ENCODE measurements around the gene TUSC2. TPM values are rescaled to one million over a fixed set of nuclear protein-coding genes. Genes with fewer than 3 reads are reported as not detected.
A peak's percentile ranks its signal among the peaks of the same experiment; 100 is the strongest.

The TUSC2 gene
- total and polyA plus RNA-seq, 10 of the 15 experiments (the other 5 are each of a cell fraction or from before 2014, with no cell fraction given): 4.0 to 73.8 (median 34.3) TPM

DNA sequence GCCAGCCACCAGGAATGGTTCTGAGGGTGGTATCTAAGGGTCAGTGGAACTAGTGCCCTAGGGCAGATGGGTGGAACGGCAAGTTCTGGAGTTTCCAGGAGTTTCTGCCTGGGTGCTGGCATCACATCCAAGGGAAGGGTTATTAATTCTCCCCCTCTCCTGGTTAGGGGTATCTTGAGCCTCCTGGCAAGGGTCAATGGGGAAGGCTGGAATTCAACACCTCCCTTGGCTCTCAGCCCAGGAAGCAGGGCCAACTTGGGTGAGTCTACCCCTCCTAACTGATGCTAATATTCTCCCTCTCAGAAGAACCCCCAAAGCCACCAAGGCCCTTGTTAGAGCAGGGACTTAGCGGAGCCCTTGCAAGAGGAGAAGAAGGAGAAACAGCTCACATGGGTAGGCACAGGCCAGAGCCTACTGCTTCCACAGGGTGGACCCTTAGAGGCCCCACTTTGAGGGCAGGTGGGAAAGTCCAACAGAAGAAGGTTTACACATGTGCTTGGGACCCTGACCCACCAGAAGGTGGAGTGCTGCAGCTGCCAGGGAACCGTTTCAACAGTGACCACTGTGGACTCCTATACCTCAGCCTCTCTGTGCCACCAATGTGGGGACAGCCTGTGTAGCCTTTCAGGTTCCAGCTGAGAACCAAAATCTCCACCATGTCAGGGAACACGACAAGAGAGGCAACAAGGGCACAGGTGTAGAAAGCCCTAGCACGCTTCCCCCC is 28.0 kb upstream of the TUSC2 start (continued):
- TF ChIP-seq, protein P1, sequence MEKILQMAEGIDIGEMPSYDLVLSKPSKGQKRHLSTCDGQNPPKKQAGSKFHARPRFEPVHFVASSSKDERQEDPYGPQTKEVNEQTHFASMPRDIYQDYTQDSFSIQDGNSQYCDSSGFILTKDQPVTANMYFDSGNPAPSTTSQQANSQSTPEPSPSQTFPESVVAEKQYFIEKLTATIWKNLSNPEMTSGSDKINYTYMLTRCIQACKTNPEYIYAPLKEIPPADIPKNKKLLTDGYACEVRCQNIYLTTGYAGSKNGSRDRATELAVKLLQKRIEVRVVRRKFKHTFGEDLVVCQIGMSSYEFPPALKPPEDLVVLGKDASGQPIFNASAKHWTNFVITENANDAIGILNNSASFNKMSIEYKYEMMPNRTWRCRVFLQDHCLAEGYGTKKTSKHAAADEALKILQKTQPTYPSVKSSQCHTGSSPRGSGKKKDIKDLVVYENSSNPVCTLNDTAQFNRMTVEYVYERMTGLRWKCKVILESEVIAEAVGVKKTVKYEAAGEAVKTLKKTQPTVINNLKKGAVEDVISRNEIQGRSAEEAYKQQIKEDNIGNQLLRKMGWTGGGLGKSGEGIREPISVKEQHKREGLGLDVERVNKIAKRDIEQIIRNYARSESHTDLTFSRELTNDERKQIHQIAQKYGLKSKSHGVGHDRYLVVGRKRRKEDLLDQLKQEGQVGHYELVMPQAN (conservative IDR thresholded peaks at IDR 0.05): no peak
- TF ChIP-seq FOXM1 (IDR thresholded peaks at IDR 0.05; ENCODE audit: low read depth, low read length) (no peak), ASH2L (IDR thresholded peaks at IDR 0.05; ENCODE audit: borderline replicate concordance, low read depth) (no peak), CBFB (IDR thresholded peaks at IDR 0.05; ENCODE audit: low read depth) (no peak), NBN (IDR thresholded peaks at IDR 0.05) (no peak)

DNA sequence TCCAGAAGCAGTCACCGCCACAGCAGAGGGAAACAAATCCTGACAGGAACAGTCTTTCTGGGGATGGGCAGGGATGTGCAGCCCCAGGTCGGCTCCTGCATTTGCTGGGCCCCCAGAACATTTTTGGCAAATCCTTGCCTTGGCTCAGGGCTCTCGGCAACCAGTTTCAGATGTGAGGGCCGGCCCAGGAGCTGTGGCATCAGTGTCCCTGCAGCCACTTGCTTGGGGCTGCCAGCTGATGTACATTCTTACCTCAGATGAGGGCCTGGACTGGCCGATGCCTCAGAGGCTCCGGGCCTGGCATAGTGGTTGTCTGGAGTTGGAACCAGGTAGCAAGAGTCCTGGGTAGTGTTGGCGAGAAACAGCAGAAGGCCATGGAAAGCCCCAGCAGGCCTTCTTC is 26.8 kb upstream of the TUSC2 start:
- intact Hi-C loops (cut with micrococcal nuclease; ENCODE audit: unreplicated experiment): no loop called here
- ATAC-seq: no peak

More for the DNA sequence above, 26.8 kb upstream of the TUSC2 start:
- Histone ChIP-seq H3K27ac (ENCODE audit: control insufficient read depth, insufficient read depth) (no peak overlapping the region), H3K9me3 (replicated peaks; ENCODE audit: control insufficient read depth, insufficient read depth, low read length) (no peaks in the 10 kb centered on the region), H2AFZ (ENCODE audit: control insufficient read depth, low read depth, low read length) (no peak overlapping the region), H3K4me3 (no peak overlapping the region), H3K4me2 (ENCODE audit: control insufficient read depth, insufficient read depth) (no peak overlapping the region), H3K27me3 (replicated peaks in 1 of 2; ENCODE audit: control insufficient read depth in 2 of 2, insufficient read depth in 2 of 2, low read length in 1 of 2) (no peaks in the 10 kb centered on the region), H3K9ac (ENCODE audit: control insufficient read depth, insufficient read depth, low read length) (no peak overlapping the region), H4K20me1 (ENCODE audit: control insufficient read depth, insufficient read depth) (peaks cover 2% of the 10 kb centered on the region; the same call in 1 of the 2 replicates), H3K79me2 (ENCODE audit: control insufficient read depth, insufficient read depth, low read length) (peaks cover 48% of the 10 kb centered on the region), H3K36me3 (ENCODE audit: control insufficient read depth in 2 of 2, insufficient read depth in 2 of 2, low read length in 1 of 2) (peaks cover 8 to 26% of the 10 kb centered on the region in 2 experiments; a peak in 2 of 4 replicates), H3K4me1 (ENCODE audit: control insufficient read depth, insufficient read depth, low read length) (peaks cover 27% of the 10 kb centered on the region)
- ChIA-PET RAD21 (ENCODE audit: unreplicated experiment) (no interaction called here), POLR2A (no interaction called here), SMC1A (ENCODE audit: uncharacterized antibody, unreplicated experiment) (interaction anchor here (0.5 to 1.1 kb wide), 3 partner anchors 16 to 1033 kb away, joined by 3 read pairs; no protein-coding TSS in a partner anchor), CTCF (interaction anchor here (0.8 to 2.7 kb wide), 2 partner anchors 10 to 188 kb away, joined by 3 to 12 read pairs; partner anchors contain the start of gene ZMYND10)
- no peak for FAIRE-seq
- TF ChIP-seq POLR2A (IDR thresholded peaks at IDR 0.05; ENCODE audit: low read depth, low read length) (0 out of 2 replicates have a peak, but pooled peaks have one; percentile 7), ZSCAN29 (IDR thresholded peaks at IDR 0.05) (no peak), JUND (IDR thresholded peaks at IDR 0.05; ENCODE audit: low read depth, low read length) (no peak), BHLHE40 (IDR thresholded peaks at IDR 0.05; ENCODE audit: borderline replicate concordance in 1 of 2, low read depth in 2 of 2, low read length in 1 of 2) (no peak), JUNB (IDR thresholded peaks at IDR 0.05) (no peak), RELA (IDR thresholded peaks at IDR 0.05; ENCODE audit: borderline replicate concordance, partially characterized antibody) (no peak)
- TF ChIP-seq, protein P2, sequence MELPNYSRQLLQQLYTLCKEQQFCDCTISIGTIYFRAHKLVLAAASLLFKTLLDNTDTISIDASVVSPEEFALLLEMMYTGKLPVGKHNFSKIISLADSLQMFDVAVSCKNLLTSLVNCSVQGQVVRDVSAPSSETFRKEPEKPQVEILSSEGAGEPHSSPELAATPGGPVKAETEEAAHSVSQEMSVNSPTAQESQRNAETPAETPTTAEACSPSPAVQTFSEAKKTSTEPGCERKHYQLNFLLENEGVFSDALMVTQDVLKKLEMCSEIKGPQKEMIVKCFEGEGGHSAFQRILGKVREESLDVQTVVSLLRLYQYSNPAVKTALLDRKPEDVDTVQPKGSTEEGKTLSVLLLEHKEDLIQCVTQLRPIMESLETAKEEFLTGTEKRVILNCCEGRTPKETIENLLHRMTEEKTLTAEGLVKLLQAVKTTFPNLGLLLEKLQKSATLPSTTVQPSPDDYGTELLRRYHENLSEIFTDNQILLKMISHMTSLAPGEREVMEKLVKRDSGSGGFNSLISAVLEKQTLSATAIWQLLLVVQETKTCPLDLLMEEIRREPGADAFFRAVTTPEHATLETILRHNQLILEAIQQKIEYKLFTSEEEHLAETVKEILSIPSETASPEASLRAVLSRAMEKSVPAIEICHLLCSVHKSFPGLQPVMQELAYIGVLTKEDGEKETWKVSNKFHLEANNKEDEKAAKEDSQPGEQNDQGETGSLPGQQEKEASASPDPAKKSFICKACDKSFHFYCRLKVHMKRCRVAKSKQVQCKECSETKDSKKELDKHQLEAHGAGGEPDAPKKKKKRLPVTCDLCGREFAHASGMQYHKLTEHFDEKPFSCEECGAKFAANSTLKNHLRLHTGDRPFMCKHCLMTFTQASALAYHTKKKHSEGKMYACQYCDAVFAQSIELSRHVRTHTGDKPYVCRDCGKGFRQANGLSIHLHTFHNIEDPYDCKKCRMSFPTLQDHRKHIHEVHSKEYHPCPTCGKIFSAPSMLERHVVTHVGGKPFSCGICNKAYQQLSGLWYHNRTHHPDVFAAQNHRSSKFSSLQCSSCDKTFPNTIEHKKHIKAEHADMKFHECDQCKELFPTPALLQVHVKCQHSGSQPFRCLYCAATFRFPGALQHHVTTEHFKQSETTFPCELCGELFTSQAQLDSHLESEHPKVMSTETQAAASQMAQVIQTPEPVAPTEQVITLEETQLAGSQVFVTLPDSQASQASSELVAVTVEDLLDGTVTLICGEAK (IDR thresholded peaks at IDR 0.05; ENCODE audit: borderline replicate concordance): no peak
- no peak for DNase-seq (ENCODE audit: low read depth, low spot score)
- in situ Hi-C loops (cut with MboI): loop anchor here (10.0 kb wide), 1 partner anchor 1030 kb away; the partner anchor contains the start of gene MANF
- WGBS (ENCODE audit: insufficient coverage, insufficient replicate concordance, low lambda C conversion rate, missing lambda C conversion rate): 80% methylated on average over 7 of the region's 7 CpGs
- BruUV-seq (replicated peaks): no TSS peak
